ENCODE results near the gene FOXRED1. TPM values are rescaled to one million over a fixed set of nuclear protein-coding genes. Genes with fewer than 3 reads are reported as not detected.

The FOXRED1 gene
- total and polyA plus RNA-seq, 2 of the 13 experiments (the other 11 are each of a cell fraction or from before 2014, with no cell fraction given) = 29.6 to 42.9 TPM

DNA sequence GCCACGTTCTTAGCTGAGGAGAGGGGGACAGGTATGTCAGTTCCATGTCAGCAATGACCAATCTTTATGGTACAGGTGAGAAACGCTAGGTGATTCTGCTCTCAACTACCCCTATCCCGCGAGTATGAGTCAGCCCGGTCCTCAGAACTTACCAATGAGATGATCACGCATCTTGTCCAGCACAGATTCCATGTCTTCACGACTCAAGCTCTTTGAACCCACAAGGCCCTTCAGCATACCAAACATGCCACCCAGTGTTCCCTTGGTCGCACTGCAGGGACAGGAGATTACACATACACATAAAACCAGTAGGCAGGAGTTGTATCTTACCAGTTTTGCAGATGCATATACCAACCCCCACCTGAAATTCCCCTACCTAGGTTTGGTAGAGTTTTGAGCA is 3.1 kb upstream of the FOXRED1 start:
- Histone ChIP-seq H3K4me3 (replicated peaks in 1 of 3; ENCODE audit: insufficient read depth in 1 of 3, low read depth in 2 of 3, low read length in 3 of 3) (no peak overlapping the region), H3K27me3 (ENCODE audit: control insufficient read depth in 1 of 2, insufficient read depth in 2 of 2, low read length in 2 of 2) (no peaks in the 10 kb centered on the region; a peak in 1 of 5 replicates), H3K79me2 (ENCODE audit: insufficient read depth, low read length) (peaks cover 37% of the 10 kb centered on the region), H3K27ac (ENCODE audit: extremely low read length, insufficient read depth, low read length) (no peak overlapping the region), H3K36me3 (replicated peaks in 1 of 2; ENCODE audit: control insufficient read depth in 1 of 2, insufficient read depth in 2 of 2, low read length in 2 of 2) (peaks cover 40 to 58% of the 10 kb centered on the region in 2 experiments), H2AFZ (ENCODE audit: low read length) (no peak overlapping the region), H3K9me3 (ENCODE audit: low read length) (no peaks in the 10 kb centered on the region), H3K4me2 (ENCODE audit: low read depth, low read length) (no peak overlapping the region), H3K9ac (ENCODE audit: insufficient read depth, low read depth, low read length) (no peak overlapping the region), H3K4me1 (ENCODE audit: insufficient read depth, low read length) (peaks cover 29% of the 10 kb centered on the region), H4K20me1 (ENCODE audit: insufficient read depth, low read length) (no peaks in the 10 kb centered on the region)
- in situ Hi-C loops (cut with HindIII; ENCODE audit: extremely low pct_ligation_motif_present, low pct_unique_long_range_greater_than_20kb) = no loop called here
- no peak for ATAC-seq
- CTCF ChIA-PET (ENCODE audit: low intra/inter-chr PET ratio, low total read pairs) = no interaction called here
- no peak for DNase-seq (ENCODE audit: low spot score)
- FAIRE-seq = no peak
- BruUV-seq (replicated peaks) = no TSS peak
- intact Hi-C loops (cut with micrococcal nuclease; ENCODE audit: unreplicated experiment) = no loop called here
- 90% methylated on average over 8 of the region's 8 CpGs for WGBS (ENCODE audit: low lambda C conversion rate)
- POLR2A ChIA-PET = interaction anchor here (0.8 kb wide), 1 partner anchor 38 kb away, joined by 3 read pairs; the partner anchor contains the start of gene DCPS
- peak; percentile 5; the same call in 1 of the 2 replicates for TF ChIP-seq SMC3 (IDR thresholded peaks at IDR 0.05; ENCODE audit: low read length)
- TF ChIP-seq ZNF572 (CRISPR knock-in tag; IDR thresholded peaks at IDR 0.05) = no peak
- no peak for TF ChIP-seq KMT2A (CRISPR knock-in tag; IDR thresholded peaks at IDR 0.05)
- no peak for TF ChIP-seq ZNF607 (CRISPR knock-in tag; IDR thresholded peaks at IDR 0.05; ENCODE audit: borderline replicate concordance)
- no peak for TF ChIP-seq ZNF598 (CRISPR knock-in tag; IDR thresholded peaks at IDR 0.05; ENCODE audit: borderline replicate concordance)
- peak; percentile 29; the same call in 1 of the 2 replicates for TF ChIP-seq POLR2AphosphoS5 (IDR thresholded peaks at IDR 0.05; ENCODE audit: low read depth, low read length)
- TF ChIP-seq STAG1 (CRISPR knock-in tag; IDR thresholded peaks at IDR 0.05) = peak; percentile 25; the same call in 1 of the 2 replicates
- no peak for TF ChIP-seq NR2F6 (IDR thresholded peaks at IDR 0.05)
- no peak for TF ChIP-seq NR2F6 (CRISPR knock-in tag; IDR thresholded peaks at IDR 0.05)
- TF ChIP-seq ZBTB8A (CRISPR knock-in tag; IDR thresholded peaks at IDR 0.05; ENCODE audit: borderline replicate concordance, low read depth) = no peak
- peak in 1 of 2 experiments; percentile 14; a peak in 1 of 4 replicates for TF ChIP-seq POLR2A (IDR thresholded peaks at IDR 0.05; ENCODE audit: insufficient read depth in 1 of 2, low read depth in 2 of 2, low read length in 2 of 2)
- TF ChIP-seq, protein P1, sequence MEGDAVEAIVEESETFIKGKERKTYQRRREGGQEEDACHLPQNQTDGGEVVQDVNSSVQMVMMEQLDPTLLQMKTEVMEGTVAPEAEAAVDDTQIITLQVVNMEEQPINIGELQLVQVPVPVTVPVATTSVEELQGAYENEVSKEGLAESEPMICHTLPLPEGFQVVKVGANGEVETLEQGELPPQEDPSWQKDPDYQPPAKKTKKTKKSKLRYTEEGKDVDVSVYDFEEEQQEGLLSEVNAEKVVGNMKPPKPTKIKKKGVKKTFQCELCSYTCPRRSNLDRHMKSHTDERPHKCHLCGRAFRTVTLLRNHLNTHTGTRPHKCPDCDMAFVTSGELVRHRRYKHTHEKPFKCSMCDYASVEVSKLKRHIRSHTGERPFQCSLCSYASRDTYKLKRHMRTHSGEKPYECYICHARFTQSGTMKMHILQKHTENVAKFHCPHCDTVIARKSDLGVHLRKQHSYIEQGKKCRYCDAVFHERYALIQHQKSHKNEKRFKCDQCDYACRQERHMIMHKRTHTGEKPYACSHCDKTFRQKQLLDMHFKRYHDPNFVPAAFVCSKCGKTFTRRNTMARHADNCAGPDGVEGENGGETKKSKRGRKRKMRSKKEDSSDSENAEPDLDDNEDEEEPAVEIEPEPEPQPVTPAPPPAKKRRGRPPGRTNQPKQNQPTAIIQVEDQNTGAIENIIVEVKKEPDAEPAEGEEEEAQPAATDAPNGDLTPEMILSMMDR (CRISPR knock-in tag; IDR thresholded peaks at IDR 0.05) = peak; percentile 32; the same call in 1 of the 2 replicates

Measured in HepG2 (cell line).